Sigmoid colon (tissue), 4 donors: ENCODE results near the gene REM2.

Source experiments
- CTCF ChIP-seq, 4 experiments: fragments of 450-650 bp in 3 of 4; fragments of 200-600 bp in 1 of 4; IDR thresholded peaks; one replicate each; pipeline ENCODE4 v1.5.1; 2016 to 2019; ENCODE audit warnings: antibody characterized with exemption in 4 of 4, mild to moderate bottlenecking in 3 of 4, moderate library complexity in 2 of 4
- EP300 ChIP-seq, 4 donors: sonication (generic); formaldehyde crosslinking; IDR thresholded peaks; one replicate each; pipeline ENCODE4 v1.6.1; 2017; ENCODE audit warnings: antibody characterized with exemption in 4 of 4
- POLR2A ChIP-seq, 2 donors: fragments of 450-650 bp; IDR thresholded peaks; one replicate each; pipeline ENCODE4 v1.6.1; 2016; ENCODE audit warnings: antibody characterized with exemption in 2 of 2, mild to moderate bottlenecking in 2 of 2, moderate library complexity in 2 of 2
- POLR2AphosphoS5 ChIP-seq, 4 donors: sonication (generic); formaldehyde crosslinking; IDR thresholded peaks; one replicate each; pipeline ENCODE4 v1.6.1; 2017; ENCODE audit warnings: antibody characterized with exemption in 4 of 4

DNA sequence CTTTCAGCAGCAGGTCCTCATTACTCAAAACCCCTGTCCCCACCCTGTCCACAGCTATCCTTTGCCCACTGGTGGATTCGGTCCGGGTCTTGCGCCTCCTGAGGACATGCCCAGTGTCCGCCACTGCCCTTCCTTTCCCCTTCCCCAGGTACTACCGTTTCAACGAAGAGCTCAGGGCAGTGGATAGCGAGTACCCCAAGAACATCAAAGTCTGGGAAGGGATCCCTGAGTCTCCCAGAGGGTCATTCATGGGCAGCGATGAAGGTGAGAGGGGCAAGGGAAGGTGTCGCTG, 38.0 kb upstream of the REM2 start:
- TF ChIP-seq CTCF (IDR thresholded peaks at IDR 0.05) (no peak), POLR2A (IDR thresholded peaks at IDR 0.05) (no peak), POLR2AphosphoS5 (IDR thresholded peaks at IDR 0.05) (no peak), EP300 (IDR thresholded peaks at IDR 0.05) (no peak)
